NCI-H345 (cell line): Measurements from ENCODE around the gene RGS14.
"Not testable (repeated sequence)": the region's sequence is repeated elsewhere in the genome, so short reads cannot be mapped to it uniquely, and the experiment has no call there.

ENCODE experiments used
- DNase-seq: peaks from one replicate; lab custom pipeline; 2025; lab: John Stamatoyannopoulos, UW

RGS14 gene

GRCh38 chr5:177349762-177350161 is 8.0 kb upstream of the RGS14 start:
- DNase-seq: no peak

GRCh38 chr5:177350776-177351391 is 6.8 kb upstream of the RGS14 start:
- DNase-seq: no peak

GRCh38 chr5:177351392-177352329 is 6.1 kb upstream of the RGS14 start, which contains the start of gene LMAN2:
Gene LMAN2, minus strand, starts transcription at chr5:177351668. Its CDS starts 21 bp downstream, at chr5:177351647.
- DNase-seq: peak; percentile 95

- DNase-seq: no peak
These were observed 4.6 kb upstream of the RGS14 start for GRCh38 chr5:177353093-177353492.

- DNase-seq: no peak
These were observed 3.5 kb upstream of the RGS14 start for GRCh38 chr5:177354256-177354655.

GRCh38 chr5:177354711-177355110 is 3.0 kb upstream of the RGS14 start:
- DNase-seq: no peak

GRCh38 chr5:177355162-177355867 is 2.4 kb upstream of the RGS14 start:
- DNase-seq: no peak

GRCh38 chr5:177355868-177356168 is 1.9 kb upstream of the RGS14 start:
- DNase-seq: no peak

GRCh38 chr5:177356746-177357145 is 978 bp upstream of the RGS14 start:
- no peak for DNase-seq

- DNase-seq: no peak
These were observed 622 bp upstream of the RGS14 start for GRCh38 chr5:177357146-177357458.

GRCh38 chr5:177358370-177358819 is 671 bp downstream of the RGS14 start:
- no peak for DNase-seq

GRCh38 chr5:177359451-177359851 is 1.7 kb downstream of the RGS14 start:
- DNase-seq: no peak

- no peak for DNase-seq
These were observed 2.1 kb downstream of the RGS14 start for GRCh38 chr5:177359860-177360259.

GRCh38 chr5:177360740-177361139 is 3.0 kb downstream of the RGS14 start:
- DNase-seq: not testable (repeated sequence)

- DNase-seq: no peak
These were observed 3.9 kb downstream of the RGS14 start for GRCh38 chr5:177361418-177362291.

GRCh38 chr5:177362292-177362609 is 4.5 kb downstream of the RGS14 start:
- DNase-seq: no peak

- DNase-seq: peak; percentile 79
These were observed 5.1 kb downstream of the RGS14 start for GRCh38 chr5:177362610-177363507.

GRCh38 chr5:177363565-177363964 is 5.8 kb downstream of the RGS14 start:
- DNase-seq: no peak

- no peak for DNase-seq
These were observed 6.6 kb downstream of the RGS14 start for GRCh38 chr5:177364159-177364962.

- DNase-seq: no peak
These were observed 8.3 kb downstream of the RGS14 start for GRCh38 chr5:177365845-177366527.
